ENCODE measurements around the gene SNX7. TPM values are rescaled to one million over a fixed set of nuclear protein-coding genes. Genes with fewer than 3 reads are reported as not detected.

The SNX7 gene
- total and polyA plus RNA-seq, 2 donors from 2014 or later: 28.4 to 34.6 TPM

DNA sequence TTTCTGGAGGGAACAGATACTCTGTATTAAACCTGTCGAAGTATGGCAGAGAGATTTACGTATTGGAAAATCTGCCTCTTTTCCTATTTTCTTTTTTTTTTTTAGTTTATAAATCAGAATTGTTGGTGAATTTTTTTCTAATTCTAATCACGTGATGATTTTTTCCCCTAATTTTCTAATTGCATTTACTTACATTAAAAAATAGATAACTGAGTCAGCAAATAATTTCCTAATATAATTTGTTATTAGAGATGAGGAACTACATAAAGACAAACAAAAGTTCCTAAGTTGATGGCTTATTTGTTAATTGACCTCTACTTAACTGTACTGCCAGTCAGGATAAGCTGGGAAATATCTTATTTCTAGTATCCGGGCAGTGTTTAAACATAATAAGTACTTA is 34.6 kb downstream of the SNX7 start:
- intact Hi-C loops (cut with DNase I): no loop called here

DNA sequence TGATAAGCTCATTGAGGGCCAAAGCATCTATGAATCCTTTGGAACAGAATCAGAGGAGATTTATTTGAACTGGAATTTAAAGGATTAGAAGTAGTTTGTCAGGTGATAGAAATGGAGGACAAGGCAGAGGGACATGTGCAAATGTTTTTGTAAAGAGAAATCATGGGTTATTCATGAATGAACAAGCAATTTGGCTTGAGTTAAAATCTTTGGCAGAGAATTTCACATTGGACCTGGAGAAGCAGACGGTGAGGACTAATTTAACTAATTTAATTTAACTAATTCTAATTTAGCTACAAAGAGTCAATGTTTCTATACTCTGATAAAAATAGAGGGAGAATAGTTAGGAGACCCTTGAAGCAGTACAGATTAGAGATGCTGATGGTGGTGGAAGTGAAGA is 36.3 kb downstream of the SNX7 start:
- no peaks in the 10 kb centered on the region for H3K9me3 ChIP-seq (ENCODE audit: control insufficient read depth in 2 of 3, insufficient read depth in 1 of 3, low read length in 3 of 3)
- no peak for DNase-seq
- intact Hi-C loops (cut with DNase I): no loop called here
- no peak overlapping the region for H3K9ac ChIP-seq (ENCODE audit: low read length in 3 of 3)
- H3K27me3 ChIP-seq (ENCODE audit: control insufficient read depth, insufficient read depth, low read length): no peaks in the 10 kb centered on the region
- no peak overlapping the region for H3K4me3 ChIP-seq (ENCODE audit: low read length in 3 of 3)
- H3K4me1 ChIP-seq (ENCODE audit: control insufficient read depth in 2 of 3, insufficient read depth in 2 of 3, low read depth in 1 of 3, low read length in 3 of 3): no peaks in the 10 kb centered on the region
- no peak for FAIRE-seq
- TF ChIP-seq, protein P1, sequence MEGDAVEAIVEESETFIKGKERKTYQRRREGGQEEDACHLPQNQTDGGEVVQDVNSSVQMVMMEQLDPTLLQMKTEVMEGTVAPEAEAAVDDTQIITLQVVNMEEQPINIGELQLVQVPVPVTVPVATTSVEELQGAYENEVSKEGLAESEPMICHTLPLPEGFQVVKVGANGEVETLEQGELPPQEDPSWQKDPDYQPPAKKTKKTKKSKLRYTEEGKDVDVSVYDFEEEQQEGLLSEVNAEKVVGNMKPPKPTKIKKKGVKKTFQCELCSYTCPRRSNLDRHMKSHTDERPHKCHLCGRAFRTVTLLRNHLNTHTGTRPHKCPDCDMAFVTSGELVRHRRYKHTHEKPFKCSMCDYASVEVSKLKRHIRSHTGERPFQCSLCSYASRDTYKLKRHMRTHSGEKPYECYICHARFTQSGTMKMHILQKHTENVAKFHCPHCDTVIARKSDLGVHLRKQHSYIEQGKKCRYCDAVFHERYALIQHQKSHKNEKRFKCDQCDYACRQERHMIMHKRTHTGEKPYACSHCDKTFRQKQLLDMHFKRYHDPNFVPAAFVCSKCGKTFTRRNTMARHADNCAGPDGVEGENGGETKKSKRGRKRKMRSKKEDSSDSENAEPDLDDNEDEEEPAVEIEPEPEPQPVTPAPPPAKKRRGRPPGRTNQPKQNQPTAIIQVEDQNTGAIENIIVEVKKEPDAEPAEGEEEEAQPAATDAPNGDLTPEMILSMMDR (IDR thresholded peaks at IDR 0.05; ENCODE audit: borderline replicate concordance, extremely low read depth, insufficient read depth): no peak
- H3K36me3 ChIP-seq (ENCODE audit: control insufficient read depth in 2 of 3, insufficient read depth in 3 of 3, low read length in 3 of 3): peaks cover 0 to 4% (median 0%) of the 10 kb centered on the region in 3 donors
- H3K27ac ChIP-seq (ENCODE audit: low read depth in 2 of 2, low read length in 2 of 2): no peak overlapping the region

More for the DNA sequence above, 34.6 kb downstream of the SNX7 start:
- Histone ChIP-seq H3K9ac (ENCODE audit: low read length in 3 of 3) (no peak overlapping the region), H3K36me3 (ENCODE audit: control insufficient read depth in 2 of 3, insufficient read depth in 3 of 3, low read length in 3 of 3) (peaks cover 0 to 4% (median 0%) of the 10 kb centered on the region in 3 donors), H3K27me3 (ENCODE audit: control insufficient read depth, insufficient read depth, low read length) (no peaks in the 10 kb centered on the region), H3K4me1 (ENCODE audit: control insufficient read depth in 2 of 3, insufficient read depth in 2 of 3, low read depth in 1 of 3, low read length in 3 of 3) (no peaks in the 10 kb centered on the region), H3K4me3 (ENCODE audit: low read length in 3 of 3) (no peak overlapping the region), H3K9me3 (ENCODE audit: control insufficient read depth in 2 of 3, insufficient read depth in 1 of 3, low read length in 3 of 3) (no peaks in the 10 kb centered on the region), H3K27ac (ENCODE audit: low read depth in 2 of 2, low read length in 2 of 2) (no peak overlapping the region)
- TF ChIP-seq, protein P1 (IDR thresholded peaks at IDR 0.05; ENCODE audit: borderline replicate concordance, extremely low read depth, insufficient read depth): no peak
- FAIRE-seq (no peak), DNase-seq (no peak)

DNA sequence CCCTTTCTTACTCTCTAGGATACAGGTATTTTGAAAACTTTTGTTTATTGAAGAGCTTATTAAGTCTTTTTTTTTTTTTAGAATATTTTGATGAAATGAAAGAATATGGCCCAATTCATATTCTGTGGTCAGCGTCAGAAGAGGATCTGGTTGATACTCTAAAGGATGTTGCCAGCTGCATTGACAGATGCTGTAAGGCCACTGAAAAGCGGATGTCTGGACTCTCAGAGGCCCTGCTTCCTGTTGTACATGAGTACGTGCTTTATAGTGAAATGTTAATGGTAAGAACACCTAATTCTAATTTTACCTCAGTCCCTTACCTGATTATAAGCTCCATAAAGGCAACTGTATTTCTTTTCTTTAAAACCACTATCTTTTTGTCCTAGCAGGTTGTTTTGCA is 37.1 kb downstream of the SNX7 start:
- H3K27ac ChIP-seq (ENCODE audit: low read depth in 2 of 2, low read length in 2 of 2): no peak overlapping the region
- no peak for FAIRE-seq
- intact Hi-C loops (cut with DNase I): no loop called here
- TF ChIP-seq, protein P1 (IDR thresholded peaks at IDR 0.05; ENCODE audit: borderline replicate concordance, extremely low read depth, insufficient read depth): no peak
- H3K36me3 ChIP-seq (ENCODE audit: control insufficient read depth in 2 of 3, insufficient read depth in 3 of 3, low read length in 3 of 3): peaks cover 0 to 2% (median 0%) of the 10 kb centered on the region in 3 donors
- no peaks in the 10 kb centered on the region for H3K4me1 ChIP-seq (ENCODE audit: control insufficient read depth in 2 of 3, insufficient read depth in 2 of 3, low read depth in 1 of 3, low read length in 3 of 3)
- DNase-seq: no peak
- H3K9me3 ChIP-seq (ENCODE audit: control insufficient read depth in 2 of 3, insufficient read depth in 1 of 3, low read length in 3 of 3): no peaks in the 10 kb centered on the region
- no peak overlapping the region for H3K4me3 ChIP-seq (ENCODE audit: low read length in 3 of 3)
- no peak overlapping the region for H3K9ac ChIP-seq (ENCODE audit: low read length in 3 of 3)
- no peaks in the 10 kb centered on the region for H3K27me3 ChIP-seq (ENCODE audit: control insufficient read depth, insufficient read depth, low read length)

DNA sequence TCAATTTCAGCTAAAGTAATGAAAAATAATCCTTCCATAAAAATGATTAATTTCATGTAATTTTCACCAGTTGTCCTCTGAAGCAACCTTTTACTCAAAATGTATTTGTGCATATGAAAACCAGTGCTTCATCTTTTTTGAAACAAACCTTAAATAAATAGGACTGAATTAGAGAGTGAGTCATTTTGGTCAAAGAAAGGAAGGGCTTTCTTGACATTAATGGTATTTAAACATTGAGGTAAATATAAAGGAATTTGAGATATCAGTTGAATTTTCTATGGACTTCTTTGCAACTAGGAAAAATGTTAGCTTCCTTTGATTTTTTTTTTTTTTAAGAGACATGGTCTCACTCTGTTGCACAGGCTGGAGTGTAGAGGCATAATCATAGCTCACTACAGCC is 38.7 kb downstream of the SNX7 start:
- H3K9ac ChIP-seq (ENCODE audit: low read length in 3 of 3): no peak overlapping the region
- H3K4me1 ChIP-seq (ENCODE audit: control insufficient read depth in 2 of 3, insufficient read depth in 2 of 3, low read depth in 1 of 3, low read length in 3 of 3): no peaks in the 10 kb centered on the region
- no peak overlapping the region for H3K27ac ChIP-seq (ENCODE audit: low read depth in 2 of 2, low read length in 2 of 2)
- peaks cover 0 to 2% (median 0%) of the 10 kb centered on the region in 3 donors for H3K36me3 ChIP-seq (ENCODE audit: control insufficient read depth in 2 of 3, insufficient read depth in 3 of 3, low read length in 3 of 3)
- intact Hi-C loops (cut with DNase I): no loop called here
- no peaks in the 10 kb centered on the region for H3K27me3 ChIP-seq (ENCODE audit: control insufficient read depth, insufficient read depth, low read length)
- H3K9me3 ChIP-seq (ENCODE audit: control insufficient read depth in 2 of 3, insufficient read depth in 1 of 3, low read length in 3 of 3): no peaks in the 10 kb centered on the region
- no peak for FAIRE-seq
- TF ChIP-seq, protein P1 (IDR thresholded peaks at IDR 0.05; ENCODE audit: borderline replicate concordance, extremely low read depth, insufficient read depth): no peak
- no peak for DNase-seq
- H3K4me3 ChIP-seq (ENCODE audit: low read length in 3 of 3): no peak overlapping the region
